ENCODE measurements around the gene FMOD. TPM values are rescaled to one million over a fixed set of nuclear protein-coding genes. Genes with fewer than 3 reads are reported as not detected.

FMOD gene
- total RNA-seq (2014; rRNA removed; shearing (Covaris generic)), result 0.38 and 0.45 TPM in 2 replicates
- 0.60 and 0.82 TPM in 2 replicates for polyA plus RNA-seq (2014; cell fraction: nucleus; rRNA removed)

DNA sequence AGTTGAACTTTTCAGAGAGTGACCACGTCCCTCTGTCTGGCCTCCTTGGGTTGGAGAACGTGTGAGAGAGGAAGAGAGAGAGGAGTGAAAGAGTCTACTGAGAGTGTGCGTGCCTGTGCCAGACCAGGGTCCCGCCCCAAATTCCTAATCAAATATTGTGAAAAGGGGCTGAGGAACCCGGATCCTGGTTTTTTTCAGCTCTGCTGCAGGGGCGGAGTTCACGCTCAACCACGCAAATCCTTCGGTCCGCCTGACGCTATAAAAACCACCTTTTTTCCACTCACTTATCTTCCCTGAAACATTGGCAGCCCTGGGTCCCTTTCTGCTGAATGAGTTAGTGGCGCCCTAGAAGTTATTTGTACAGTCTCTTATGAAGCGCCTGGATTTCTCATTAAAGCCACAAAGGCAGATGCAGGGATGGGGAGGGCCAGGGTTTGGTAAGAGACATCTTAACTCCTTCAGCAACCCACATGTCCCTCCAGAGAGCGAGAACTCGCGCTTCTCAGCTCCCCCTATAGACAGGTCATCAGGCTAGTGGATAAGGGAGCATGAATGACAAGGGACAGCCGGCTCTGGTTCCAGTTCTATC is at the start of gene FMOD:
TSS of gene FMOD (minus strand) at position 86 of the 589 bp plus-strand sequence. CDS start 2,852 bp downstream, outside the sequence.
- DNase-seq (ENCODE audit: extremely low read depth, low read depth), result no peak

DNA sequence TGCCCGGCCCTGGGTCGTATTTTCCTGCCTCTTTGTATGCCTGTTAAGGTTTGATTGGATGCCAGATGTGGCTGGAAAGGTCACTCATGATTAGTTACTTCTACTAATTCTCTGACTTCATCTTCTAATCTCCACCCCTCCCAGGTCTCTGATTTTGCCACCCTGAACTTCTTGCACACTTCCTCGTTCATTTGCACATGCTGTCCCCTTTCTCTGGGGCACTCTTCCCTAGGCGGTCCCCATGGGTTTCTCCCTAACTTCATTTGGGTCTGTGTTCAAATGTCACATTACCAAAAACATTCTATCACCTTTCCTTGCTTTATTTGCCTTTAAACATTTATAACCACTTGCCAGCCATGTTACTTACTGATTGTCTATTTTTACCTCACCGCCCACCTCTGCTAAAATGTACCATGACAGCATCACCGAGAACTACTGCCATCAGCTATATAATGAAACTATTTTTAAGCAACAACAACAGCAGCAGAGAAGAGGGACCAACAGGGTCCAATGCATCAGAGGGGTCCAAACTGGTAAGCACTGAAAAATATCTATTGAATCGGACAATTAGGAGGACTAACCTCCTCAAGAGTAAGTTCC is 45.8 kb upstream of the FMOD start:
- no peak for DNase-seq (ENCODE audit: extremely low read depth, low read depth)

DNA sequence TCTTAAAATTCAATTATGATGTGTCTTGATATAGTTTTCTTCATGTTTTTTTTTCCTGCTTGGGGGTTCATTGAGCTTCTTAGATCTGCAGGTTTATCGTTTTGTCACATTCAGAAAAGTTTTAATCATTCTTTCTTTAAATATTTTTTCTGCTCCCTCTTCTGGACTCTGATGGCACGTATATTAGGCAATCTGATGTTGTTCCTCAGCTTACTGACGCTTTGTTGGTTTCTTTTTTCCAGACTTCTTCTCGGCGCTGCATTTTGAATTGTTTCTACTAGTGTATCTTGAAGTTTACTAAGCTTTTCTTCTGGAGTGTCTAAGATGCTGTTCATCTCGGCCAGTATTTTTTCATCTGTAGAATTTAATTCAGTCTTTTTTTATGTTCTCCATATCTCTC is 44.8 kb upstream of the FMOD start:
- no peak for DNase-seq (ENCODE audit: extremely low read depth, low read depth)

GRCh38 chr1:203390298-203390697 is 39.4 kb upstream of the FMOD start:
- no peak for DNase-seq (ENCODE audit: extremely low read depth, low read depth)

GRCh38 chr1:203388683-203389082 is 37.8 kb upstream of the FMOD start:
- no peak for DNase-seq (ENCODE audit: extremely low read depth, low read depth)

DNA sequence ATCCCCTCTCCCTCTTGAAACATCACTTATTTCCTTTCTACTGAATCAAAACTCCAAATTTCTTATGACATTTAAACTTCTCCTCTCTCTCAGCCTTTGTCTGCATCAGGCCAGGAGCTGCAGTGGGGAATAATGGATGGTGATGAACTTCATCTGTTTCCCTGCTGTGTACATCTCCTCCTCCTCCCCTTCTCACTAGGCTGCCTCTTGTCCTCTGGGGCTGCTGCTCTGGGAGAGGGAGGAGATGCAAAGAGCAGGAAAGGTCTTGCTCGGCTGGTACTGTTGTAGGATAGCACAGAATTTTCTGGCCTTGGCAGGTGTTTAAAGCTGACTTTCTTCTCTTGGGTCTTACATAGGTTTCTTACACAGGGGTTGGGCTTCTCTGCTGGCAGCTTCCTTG is 31.1 kb upstream of the FMOD start:
- no peak for DNase-seq (ENCODE audit: extremely low read depth, low read depth)

- DNase-seq (ENCODE audit: extremely low read depth, low read depth), result no peak
These were observed 30.3 kb upstream of the FMOD start for GRCh38 chr1:203381151-203381751.

DNA sequence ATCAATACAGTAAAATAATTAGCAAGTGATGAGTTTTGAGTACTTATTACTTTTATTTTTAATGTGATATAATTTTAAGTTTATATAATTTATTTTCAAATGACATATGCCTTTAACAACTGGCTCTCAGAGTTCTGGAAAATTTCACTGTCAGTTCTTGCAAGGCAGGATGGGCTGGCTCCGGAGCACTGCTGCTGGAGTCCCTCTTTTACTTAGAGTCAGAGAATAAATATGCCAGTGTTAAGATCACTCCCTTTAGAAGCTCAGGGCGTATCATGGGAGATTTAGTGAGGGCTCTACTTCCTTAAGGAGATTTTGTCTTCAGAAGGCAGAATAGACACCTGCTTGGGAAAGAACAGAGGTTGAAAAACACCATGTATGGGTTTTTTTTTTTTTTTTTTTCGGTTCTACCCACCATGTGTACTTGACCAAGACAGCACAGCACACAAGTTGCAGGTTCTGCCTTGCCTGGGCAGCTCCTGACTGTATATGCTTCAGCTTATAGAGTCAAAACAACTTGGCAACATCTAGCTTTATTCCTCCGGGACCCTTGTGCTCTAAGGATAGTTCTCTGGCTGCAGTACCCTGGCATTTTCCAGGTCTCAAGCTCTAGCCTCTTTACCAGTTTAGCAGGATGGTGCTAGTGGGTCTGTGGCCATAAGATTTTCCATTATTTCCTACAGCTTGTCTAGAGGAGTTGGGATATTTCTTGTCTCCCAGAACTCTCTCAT is 29.7 kb upstream of the FMOD start:
- no peak for DNase-seq (ENCODE audit: extremely low read depth, low read depth)

GRCh38 chr1:203379825-203380224 is 28.9 kb upstream of the FMOD start:
- DNase-seq (ENCODE audit: extremely low read depth, low read depth), result no peak

DNA sequence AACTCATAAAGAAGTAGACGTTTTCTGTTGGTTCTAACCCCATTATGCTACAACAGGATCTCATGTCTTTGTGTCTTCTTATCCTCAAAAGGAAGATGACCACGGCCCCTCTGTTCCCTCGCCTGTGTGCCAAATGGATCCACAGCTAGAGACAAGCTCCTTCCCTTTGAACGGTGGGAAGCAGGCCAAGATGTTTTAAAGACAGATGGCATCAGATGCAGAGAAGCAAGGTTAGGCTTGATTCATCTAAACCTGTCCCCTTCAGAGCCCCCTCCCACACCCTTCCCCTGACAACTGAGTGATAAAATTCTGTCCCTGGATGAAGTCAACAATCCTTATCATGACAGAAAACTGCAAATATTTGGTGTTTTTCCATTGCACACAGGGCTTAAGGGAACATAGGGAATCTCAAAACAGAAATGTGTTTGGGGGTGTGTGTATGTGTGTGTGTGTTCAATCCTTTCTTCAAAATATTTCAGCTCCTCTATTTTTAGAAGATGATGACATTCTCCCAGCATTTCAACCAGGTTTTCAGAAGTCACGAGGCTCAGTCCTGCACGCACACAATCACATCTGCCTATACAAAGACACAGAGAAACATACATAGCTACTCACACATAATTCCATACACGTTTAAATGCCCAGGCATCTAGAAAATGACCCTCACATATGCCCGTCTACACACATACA is 27.8 kb upstream of the FMOD start:
- no peak for DNase-seq (ENCODE audit: extremely low read depth, low read depth)

- no peak for DNase-seq (ENCODE audit: extremely low read depth, low read depth)
These were observed 23.1 kb upstream of the FMOD start for GRCh38 chr1:203373991-203374390.

GRCh38 chr1:203373002-203373401 is 22.1 kb upstream of the FMOD start:
- DNase-seq (ENCODE audit: extremely low read depth, low read depth), result no peak

- DNase-seq (ENCODE audit: extremely low read depth, low read depth), result no peak
These were observed 20.4 kb upstream of the FMOD start for GRCh38 chr1:203371288-203371687.

GRCh38 chr1:203369666-203370065 is 18.7 kb upstream of the FMOD start:
- DNase-seq (ENCODE audit: extremely low read depth, low read depth), result no peak

- DNase-seq (ENCODE audit: extremely low read depth, low read depth), result no peak
These were observed 17.9 kb upstream of the FMOD start for GRCh38 chr1:203368624-203369451.

GRCh38 chr1:203367057-203367456 is 16.1 kb upstream of the FMOD start:
- DNase-seq (ENCODE audit: extremely low read depth, low read depth), result no peak

DNA sequence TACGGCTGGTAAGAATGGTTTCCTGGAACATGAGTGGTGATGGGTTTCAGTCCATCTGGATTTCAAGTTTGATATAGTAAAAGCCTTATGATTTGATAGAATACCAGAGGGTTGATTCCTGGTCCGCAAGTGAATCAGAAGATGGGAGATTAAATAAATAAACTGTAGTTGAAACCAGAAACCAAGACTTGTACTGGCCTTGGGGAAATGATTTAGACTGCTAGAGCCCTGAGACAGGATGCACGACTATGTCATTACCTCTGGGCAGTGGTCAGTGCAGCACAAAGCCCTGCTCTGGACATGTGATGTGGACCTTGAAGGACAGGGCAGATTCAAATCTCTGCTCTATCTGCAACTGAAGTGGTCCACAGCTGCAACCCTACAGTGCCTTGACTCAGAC is 15.6 kb upstream of the FMOD start:
- no peak for DNase-seq (ENCODE audit: extremely low read depth, low read depth)

DNA sequence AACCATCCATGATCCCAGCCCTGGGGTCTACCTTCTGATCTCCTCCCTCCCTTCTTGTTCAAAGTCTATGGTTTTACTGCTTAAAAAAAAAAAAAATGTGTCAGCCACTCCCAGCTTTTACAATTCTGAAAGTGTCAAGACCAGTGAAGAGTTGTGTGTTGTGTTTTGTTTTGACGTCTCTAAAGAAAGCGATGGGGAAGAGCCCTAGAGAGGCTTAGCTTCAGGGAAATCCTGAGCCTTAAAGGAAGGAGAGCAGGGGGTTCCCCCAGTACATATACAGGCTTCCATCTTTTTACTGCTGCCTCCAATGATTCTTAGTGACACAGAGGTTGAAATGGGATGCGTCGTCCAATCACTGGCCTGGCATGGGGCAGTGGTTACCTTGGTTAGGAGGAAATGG is 13.9 kb upstream of the FMOD start:
- DNase-seq (ENCODE audit: extremely low read depth, low read depth), result no peak

DNA sequence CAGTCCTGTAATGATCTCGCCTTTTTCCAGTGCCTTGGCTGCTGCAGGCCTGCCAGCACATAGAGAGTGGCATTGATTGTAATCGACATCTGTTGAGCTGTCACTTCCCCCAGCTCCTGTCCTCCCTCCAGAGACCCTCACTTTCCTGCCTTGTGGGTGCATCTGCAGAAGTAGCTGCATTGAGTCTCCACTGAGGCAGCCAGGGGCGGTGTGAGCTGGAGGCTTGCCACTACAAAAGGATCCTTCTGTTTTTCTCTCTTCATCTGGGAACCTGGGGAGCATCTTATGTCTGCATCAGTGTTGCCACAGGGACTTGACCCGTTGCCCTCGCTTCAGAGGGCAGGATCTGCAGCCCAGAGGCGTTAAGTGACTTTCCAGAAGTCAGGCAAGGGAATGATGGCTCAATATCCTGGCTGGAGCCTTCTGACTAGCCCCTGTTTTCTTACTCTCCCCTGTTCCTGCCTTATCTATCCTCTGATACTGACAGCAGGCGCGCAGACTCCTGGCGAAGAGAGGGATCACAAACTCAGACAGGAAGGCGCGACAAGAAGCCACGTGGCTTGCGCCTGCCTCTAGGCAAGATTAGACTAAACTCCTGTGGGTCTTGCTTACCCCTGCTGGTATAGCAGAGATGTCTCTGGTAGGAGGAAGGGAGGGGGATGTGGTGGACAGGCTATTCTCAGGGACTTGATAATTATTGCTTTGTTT is 13.3 kb upstream of the FMOD start:
- DNase-seq (ENCODE audit: extremely low read depth, low read depth), result no peak

DNA sequence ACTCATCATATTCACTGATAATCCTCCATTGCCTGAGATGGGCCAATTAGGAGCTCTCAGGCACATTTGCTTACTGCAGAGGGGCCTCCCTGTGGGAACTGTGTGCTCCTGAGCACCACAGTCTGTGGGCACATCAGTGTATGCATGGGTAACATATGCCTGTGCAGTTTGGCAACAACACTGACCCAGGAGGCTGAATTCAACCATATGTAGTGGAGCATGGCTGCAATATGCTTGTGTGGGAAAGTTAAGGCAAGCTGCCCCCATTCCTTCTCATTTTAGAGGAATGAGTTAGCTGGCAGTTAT is 11.8 kb upstream of the FMOD start:
- DNase-seq (ENCODE audit: extremely low read depth, low read depth), result no peak
